Breast epithelium (tissue), 3 donors: ENCODE results near the gene PHACTR1.

Experiments
- CTCF ChIP-seq, 3 donors: fragments of 450-650 bp; IDR thresholded peaks; one replicate each; pipeline ENCODE4 v1.5.1; 2016 to 2017; ENCODE audit warnings: antibody characterized with exemption in 3 of 3, mild to moderate bottlenecking in 3 of 3, moderate library complexity in 3 of 3
- POLR2A ChIP-seq: fragments of 450-650 bp; IDR thresholded peaks from one replicate; pipeline ENCODE4 v1.6.1; 2016; ENCODE audit warnings: antibody characterized with exemption, mild to moderate bottlenecking, moderate library complexity

GRCh38 chr6:13026557-13026956 is 310.0 kb downstream of the PHACTR1 start:
- TF ChIP-seq CTCF (IDR thresholded peaks at IDR 0.05) = no peak
- no peak for TF ChIP-seq POLR2A
